Panc1 (cell line): ENCODE measurements around the gene MAGI1.

Experiments
- CTCF ChIP-seq: fragments of 450-650 bp; IDR thresholded peaks from 2 replicates; pipeline ENCODE4 v1.5.1; 2017; ENCODE audit warnings: mild to moderate bottlenecking
- POLR2AphosphoS5 ChIP-seq: IDR thresholded peaks from 2 replicates; pipeline ENCODE4 v1.6.1; 2012; ENCODE audit warnings: mild to moderate bottlenecking, low read depth, low read length, moderate library complexity
- SIN3A ChIP-seq: IDR thresholded peaks from 2 replicates; pipeline ENCODE4 v1.6.1; 2012; ENCODE audit warnings: low read depth, mild to moderate bottlenecking, low read length, moderate library complexity, borderline replicate concordance; ENCODE audit not compliant: insufficient read depth
- TF ChIP-seq, protein P1 (sequence below), 2 experiments: IDR thresholded peaks; 2 replicates each; pipeline ENCODE4 v1.6.1; 2011 to 2012; ENCODE audit warnings: low read depth in 2 of 2, control low read depth in 1 of 2, low read length in 1 of 2, mild to moderate bottlenecking in 1 of 2, moderate library complexity in 1 of 2; ENCODE audit not compliant: insufficient read depth in 1 of 2

DNA sequence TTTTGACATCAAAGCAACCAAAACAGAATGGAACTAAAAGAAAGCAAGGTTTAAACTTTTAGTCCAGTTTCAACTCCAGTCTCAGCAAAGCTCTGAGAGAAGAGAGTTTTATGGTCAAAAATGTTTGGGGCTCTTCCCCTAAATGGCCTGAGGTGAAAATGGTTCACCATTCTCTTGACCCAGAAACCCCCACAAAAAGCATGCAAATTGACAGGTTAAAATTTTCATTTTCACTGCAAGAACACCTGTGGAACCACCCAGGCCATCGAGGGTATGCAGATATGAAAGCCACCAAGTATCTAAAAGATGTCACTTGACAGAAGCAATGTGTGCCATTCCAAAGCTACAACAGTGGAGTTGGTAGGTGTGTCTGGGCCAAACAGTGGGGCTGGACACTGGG, 195.0 kb downstream of the MAGI1 start:
- TF ChIP-seq CTCF (no peak), SIN3A (no peak), POLR2AphosphoS5 (no peak)
- TF ChIP-seq, protein P1, sequence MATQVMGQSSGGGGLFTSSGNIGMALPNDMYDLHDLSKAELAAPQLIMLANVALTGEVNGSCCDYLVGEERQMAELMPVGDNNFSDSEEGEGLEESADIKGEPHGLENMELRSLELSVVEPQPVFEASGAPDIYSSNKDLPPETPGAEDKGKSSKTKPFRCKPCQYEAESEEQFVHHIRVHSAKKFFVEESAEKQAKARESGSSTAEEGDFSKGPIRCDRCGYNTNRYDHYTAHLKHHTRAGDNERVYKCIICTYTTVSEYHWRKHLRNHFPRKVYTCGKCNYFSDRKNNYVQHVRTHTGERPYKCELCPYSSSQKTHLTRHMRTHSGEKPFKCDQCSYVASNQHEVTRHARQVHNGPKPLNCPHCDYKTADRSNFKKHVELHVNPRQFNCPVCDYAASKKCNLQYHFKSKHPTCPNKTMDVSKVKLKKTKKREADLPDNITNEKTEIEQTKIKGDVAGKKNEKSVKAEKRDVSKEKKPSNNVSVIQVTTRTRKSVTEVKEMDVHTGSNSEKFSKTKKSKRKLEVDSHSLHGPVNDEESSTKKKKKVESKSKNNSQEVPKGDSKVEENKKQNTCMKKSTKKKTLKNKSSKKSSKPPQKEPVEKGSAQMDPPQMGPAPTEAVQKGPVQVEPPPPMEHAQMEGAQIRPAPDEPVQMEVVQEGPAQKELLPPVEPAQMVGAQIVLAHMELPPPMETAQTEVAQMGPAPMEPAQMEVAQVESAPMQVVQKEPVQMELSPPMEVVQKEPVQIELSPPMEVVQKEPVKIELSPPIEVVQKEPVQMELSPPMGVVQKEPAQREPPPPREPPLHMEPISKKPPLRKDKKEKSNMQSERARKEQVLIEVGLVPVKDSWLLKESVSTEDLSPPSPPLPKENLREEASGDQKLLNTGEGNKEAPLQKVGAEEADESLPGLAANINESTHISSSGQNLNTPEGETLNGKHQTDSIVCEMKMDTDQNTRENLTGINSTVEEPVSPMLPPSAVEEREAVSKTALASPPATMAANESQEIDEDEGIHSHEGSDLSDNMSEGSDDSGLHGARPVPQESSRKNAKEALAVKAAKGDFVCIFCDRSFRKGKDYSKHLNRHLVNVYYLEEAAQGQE (IDR thresholded peaks at IDR 0.05; ENCODE audit: insufficient read depth in 1 of 2, low read depth in 2 of 2, low read length in 1 of 2): no peak
